HCT116 (cell line): ENCODE results near the gene CERS6. TPM values are rescaled to one million over a fixed set of nuclear protein-coding genes. Genes with fewer than 3 reads are reported as not detected.

Experiments used
- ATAC-seq: fragments of 200-7000 bp; cut with Tn5 transposase; 2 replicates; pipeline ENCODE4 v1.9.1; 2020; ENCODE audit warnings: mild to moderate bottlenecking, moderate library complexity
- BruUV-seq: library from RNA; stranded (reverse); fragments of 400-500 nt; replicated peaks from 2 replicates; lab custom pipeline; 2021; lab: Mats Ljungman, UMichigan
- CTCF ChIA-PET: fragments of 300-600 bp; sonication (Branson Sonifier 250); formaldehyde crosslinking; loops from one replicate; lab custom pipeline; 2021; ENCODE audit warnings: antibody characterized with exemption; lab: Charles Lee
- POLR2A ChIA-PET: fragments of 300-600, 350-600 bp; sonication (Branson Sonifier 250); formaldehyde crosslinking; loops from one replicate; lab custom pipeline; 2021; ENCODE audit warnings: antibody characterized with exemption; lab: Charles Lee
- RAD21 ChIA-PET, 2 experiments: fragments of 300-600 bp; sonication (Branson Sonifier 250); formaldehyde crosslinking; loops; one replicate each; lab custom pipeline; 2023; ENCODE audit warnings: low total read pairs in 2 of 2; ENCODE audit not compliant: uncharacterized antibody in 2 of 2, unreplicated experiment in 2 of 2, low non-redundant PET in 1 of 2; lab: Charles Lee
- DNase-seq: peaks from one replicate; pipeline ENCODE4 v3.0.0-alpha.2; 2010; ENCODE audit warnings: low read depth, low spot score
- H2AFZ ChIP-seq: fragments of 200-600 bp; shearing (Covaris generic), sonication (generic); 2 replicates; pipeline ENCODE4 v1.6.1; 2017; ENCODE audit warnings: low read depth, mixed run types, mixed read lengths, antibody characterized with exemption, low read length; ENCODE audit not compliant: poor library complexity, severe bottlenecking
- H3K27ac ChIP-seq: 2 replicates; pipeline ENCODE4 v1.5.1; 2012; ENCODE audit warnings: low read depth, low read length
- H3K27me3 ChIP-seq: fragments of 200-600 bp; sonication (generic); 2 replicates; pipeline ENCODE4 v1.6.1; 2016; ENCODE audit warnings: mixed run types, low read length, mixed read lengths; ENCODE audit not compliant: insufficient read depth
- H3K36me3 ChIP-seq, 2 experiments: fragments of 200-500 bp in 1 of 2; fragments of 200-600 bp in 1 of 2; sonication (Bioruptor generic) in 1 of 2; sonication (generic) in 1 of 2; 2 replicates each; pipeline versions ENCODE4 v1.5.1 to v1.6.1; 2014 to 2016; ENCODE audit warnings: low read length in 2 of 2, inconsistent platforms in 1 of 2, mixed read lengths in 1 of 2, mixed run types in 1 of 2; ENCODE audit not compliant: insufficient read depth in 2 of 2, control insufficient read depth in 1 of 2
- H3K4me1 ChIP-seq, 2 experiments: fragments of 200-600 bp in 1 of 2; sonication (generic) in 1 of 2; 2 replicates each; pipeline versions ENCODE4 v1.5.1 to v1.6.1; 2012 to 2017; ENCODE audit warnings: low read length in 2 of 2, inconsistent platforms in 1 of 2, mild to moderate bottlenecking in 1 of 2, mixed read lengths in 1 of 2, mixed run types in 1 of 2, moderate library complexity in 1 of 2; ENCODE audit not compliant: insufficient read depth in 2 of 2, control insufficient read depth in 1 of 2
- H3K4me2 ChIP-seq: fragments of 200-600 bp; sonication (generic); 2 replicates; pipeline ENCODE4 v1.6.1; 2017; ENCODE audit warnings: mixed run types, low read length, mixed read lengths
- H3K4me3 ChIP-seq, 2 experiments: fragments of 200-600 bp in 1 of 2; sonication (generic) in 1 of 2; replicated peaks in 1 of 2; 2 replicates each; pipeline ENCODE4 v1.5.1; 2011 to 2016; ENCODE audit warnings: low read length in 2 of 2, control low read depth in 1 of 2, low read depth in 1 of 2, mild to moderate bottlenecking in 1 of 2, mixed read lengths in 1 of 2, mixed run types in 1 of 2
- H3K79me2 ChIP-seq: fragments of 200-600 bp; sonication (generic); 2 replicates; pipeline ENCODE4 v1.6.1; 2017; ENCODE audit warnings: mild to moderate bottlenecking, mixed run types, low read length, moderate library complexity, mixed read lengths; ENCODE audit not compliant: insufficient read depth
- H3K9ac ChIP-seq: fragments of 200-600 bp; sonication (generic); 2 replicates; pipeline ENCODE4 v1.6.1; 2016; ENCODE audit warnings: low read length, mixed read lengths
- H3K9me2 ChIP-seq: fragments of 200-600 bp; sonication (generic), shearing (Covaris generic); 2 replicates; pipeline ENCODE4 v1.6.1; 2017; ENCODE audit warnings: mixed run types, mild to moderate bottlenecking, moderate library complexity; ENCODE audit not compliant: insufficient read depth
- H3K9me3 ChIP-seq, 2 experiments: fragments of 200-500 bp in 1 of 2; fragments of 200-600 bp in 1 of 2; sonication (Bioruptor generic) in 1 of 2; sonication (generic) in 1 of 2; 2 replicates each; pipeline ENCODE4 v1.6.1; 2014 to 2017; ENCODE audit warnings: low read length in 2 of 2, mixed read lengths in 2 of 2, inconsistent platforms in 1 of 2, low read depth in 1 of 2, mild to moderate bottlenecking in 1 of 2, mixed run types in 1 of 2, moderate library complexity in 1 of 2; ENCODE audit not compliant: control insufficient read depth in 1 of 2, insufficient read depth in 1 of 2
- H4K20me1 ChIP-seq: fragments of 200-600 bp; sonication (generic), shearing (Covaris generic); 2 replicates; pipeline ENCODE4 v1.6.1; 2017; ENCODE audit warnings: mixed run types, mild to moderate bottlenecking, moderate library complexity; ENCODE audit not compliant: insufficient read depth
- ATF3 ChIP-seq: IDR thresholded peaks from 2 replicates; pipeline ENCODE4 v1.6.1; 2012
- CBX3 ChIP-seq: IDR thresholded peaks from 2 replicates; pipeline ENCODE4 v1.6.1; 2012; ENCODE audit warnings: low read depth
- CEBPB ChIP-seq: IDR thresholded peaks from 2 replicates; pipeline ENCODE4 v1.6.1; 2012; ENCODE audit warnings: low read depth
- EGR1 ChIP-seq: IDR thresholded peaks from 2 replicates; pipeline ENCODE4 v1.6.1; 2012; ENCODE audit warnings: low read depth
- ELF1 ChIP-seq: IDR thresholded peaks from 2 replicates; pipeline ENCODE4 v1.6.1; 2012; ENCODE audit warnings: low read depth, borderline replicate concordance
- FOSL1 ChIP-seq: IDR thresholded peaks from 2 replicates; pipeline ENCODE4 v1.6.1; 2012; ENCODE audit warnings: low read depth
- JUND ChIP-seq: IDR thresholded peaks from 2 replicates; pipeline ENCODE4 v1.6.1; 2012
- MAX ChIP-seq: IDR thresholded peaks from 2 replicates; pipeline ENCODE4 v1.6.1; 2012
- RAD21 ChIP-seq: IDR thresholded peaks from 2 replicates; pipeline ENCODE4 v1.6.1; 2012; ENCODE audit warnings: low read depth, mild to moderate bottlenecking
- SIN3A ChIP-seq: IDR thresholded peaks from 2 replicates; pipeline ENCODE4 v1.6.1; 2012; ENCODE audit warnings: low read depth
- SRF ChIP-seq: IDR thresholded peaks from 2 replicates; pipeline ENCODE4 v1.6.1; 2012; ENCODE audit warnings: low read depth
- TCF7L2 ChIP-seq: IDR thresholded peaks from 2 replicates; pipeline ENCODE4 v1.7.0; 2011; ENCODE audit warnings: borderline replicate concordance, inconsistent platforms; ENCODE audit not compliant: insufficient read depth, insufficient read length; ENCODE audit errors: extremely low read depth
- YY1 ChIP-seq: IDR thresholded peaks from 2 replicates; pipeline ENCODE4 v1.6.1; 2011; ENCODE audit warnings: low read length, low read depth, moderate library complexity, mild to moderate bottlenecking; ENCODE audit not compliant: insufficient replicate concordance; ENCODE audit errors: extremely low read depth
- ZBTB33 ChIP-seq: IDR thresholded peaks from 2 replicates; pipeline ENCODE4 v1.6.1; 2011; ENCODE audit warnings: mild to moderate bottlenecking, low read length, moderate library complexity; ENCODE audit not compliant: insufficient replicate concordance; ENCODE audit errors: extremely low read depth
- intact Hi-C: fragments of 100-400 bp; cut with micrococcal nuclease; formaldehyde crosslinking; loops from 2 replicates; pipeline ENCODE4 v1.10.0; 2022
- total RNA-seq: library from RNA; stranded (reverse); gene quantifications from one replicate; pipeline ENCODE4 v1.2.1, GENCODE V29; 2021; ENCODE audit not compliant: unreplicated experiment
- TF ChIP-seq, protein P1 (sequence below): IDR thresholded peaks from 2 replicates; pipeline ENCODE4 v1.6.1; 2012; ENCODE audit warnings: low read depth

CERS6 gene
- total RNA-seq, 1 experiment from 2014 or later = 37.0 TPM

DNA sequence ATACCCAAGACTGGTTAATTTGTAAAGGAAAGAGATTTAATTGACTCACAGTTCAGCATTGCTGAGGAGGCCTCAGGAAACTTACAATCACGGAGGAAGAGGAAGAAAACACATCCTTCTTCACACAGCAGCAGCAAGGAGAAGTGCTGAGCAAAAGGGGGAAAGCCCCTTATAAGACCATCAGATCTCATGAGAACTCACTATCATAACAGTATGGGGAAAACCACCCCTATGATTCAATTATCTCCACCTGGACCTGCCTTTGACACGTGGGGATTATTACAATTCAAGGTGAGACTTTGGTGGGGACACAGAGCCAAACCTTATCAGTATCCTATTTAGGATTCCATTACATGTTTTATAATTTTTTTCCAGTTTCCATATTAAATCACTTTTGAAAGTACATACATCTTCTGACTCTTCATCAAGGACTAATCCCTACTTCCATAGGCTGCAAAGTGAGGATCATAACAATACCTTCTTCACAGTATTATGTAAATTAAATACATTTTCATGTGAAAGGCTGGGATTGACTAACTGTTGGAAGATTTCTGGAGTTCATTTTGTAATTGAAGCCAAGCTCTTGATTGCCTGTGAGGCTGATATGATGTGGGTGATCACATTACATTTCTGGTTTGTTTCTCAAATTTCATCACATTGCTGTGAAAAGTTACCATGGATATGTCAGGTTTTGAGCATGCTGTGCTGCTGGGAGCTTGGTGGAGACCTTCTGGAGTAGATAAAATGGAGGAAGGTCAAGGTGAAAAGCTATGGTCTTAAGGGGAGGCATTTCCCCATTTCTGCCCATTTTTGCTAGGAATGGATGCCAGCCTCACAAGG is 31.7 kb upstream of the CERS6 start:
- H4K20me1 ChIP-seq = no peaks in the 10 kb centered on the region
- ChIA-PET POLR2A (no interaction called here), RAD21 (no interaction called here)
- H2AFZ ChIP-seq = no peak overlapping the region
- H3K4me1 ChIP-seq = no peaks in the 10 kb centered on the region
- H3K79me2 ChIP-seq = no peaks in the 10 kb centered on the region
- DNase-seq = no peak
- H3K27ac ChIP-seq = no peak overlapping the region
- no peak for TF ChIP-seq CBX3
- TF ChIP-seq ZBTB33 = no peak
- TF ChIP-seq TCF7L2 = no peak
- no peak for TF ChIP-seq MAX
- TF ChIP-seq SRF = no peak
- TF ChIP-seq YY1 = no peak
- TF ChIP-seq JUND = no peak
- no peak for TF ChIP-seq FOSL1
- TF ChIP-seq SIN3A = no peak
- TF ChIP-seq, protein P1, sequence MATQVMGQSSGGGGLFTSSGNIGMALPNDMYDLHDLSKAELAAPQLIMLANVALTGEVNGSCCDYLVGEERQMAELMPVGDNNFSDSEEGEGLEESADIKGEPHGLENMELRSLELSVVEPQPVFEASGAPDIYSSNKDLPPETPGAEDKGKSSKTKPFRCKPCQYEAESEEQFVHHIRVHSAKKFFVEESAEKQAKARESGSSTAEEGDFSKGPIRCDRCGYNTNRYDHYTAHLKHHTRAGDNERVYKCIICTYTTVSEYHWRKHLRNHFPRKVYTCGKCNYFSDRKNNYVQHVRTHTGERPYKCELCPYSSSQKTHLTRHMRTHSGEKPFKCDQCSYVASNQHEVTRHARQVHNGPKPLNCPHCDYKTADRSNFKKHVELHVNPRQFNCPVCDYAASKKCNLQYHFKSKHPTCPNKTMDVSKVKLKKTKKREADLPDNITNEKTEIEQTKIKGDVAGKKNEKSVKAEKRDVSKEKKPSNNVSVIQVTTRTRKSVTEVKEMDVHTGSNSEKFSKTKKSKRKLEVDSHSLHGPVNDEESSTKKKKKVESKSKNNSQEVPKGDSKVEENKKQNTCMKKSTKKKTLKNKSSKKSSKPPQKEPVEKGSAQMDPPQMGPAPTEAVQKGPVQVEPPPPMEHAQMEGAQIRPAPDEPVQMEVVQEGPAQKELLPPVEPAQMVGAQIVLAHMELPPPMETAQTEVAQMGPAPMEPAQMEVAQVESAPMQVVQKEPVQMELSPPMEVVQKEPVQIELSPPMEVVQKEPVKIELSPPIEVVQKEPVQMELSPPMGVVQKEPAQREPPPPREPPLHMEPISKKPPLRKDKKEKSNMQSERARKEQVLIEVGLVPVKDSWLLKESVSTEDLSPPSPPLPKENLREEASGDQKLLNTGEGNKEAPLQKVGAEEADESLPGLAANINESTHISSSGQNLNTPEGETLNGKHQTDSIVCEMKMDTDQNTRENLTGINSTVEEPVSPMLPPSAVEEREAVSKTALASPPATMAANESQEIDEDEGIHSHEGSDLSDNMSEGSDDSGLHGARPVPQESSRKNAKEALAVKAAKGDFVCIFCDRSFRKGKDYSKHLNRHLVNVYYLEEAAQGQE = no peak
- no peak for TF ChIP-seq CEBPB
- no peak for TF ChIP-seq EGR1
- no peak for TF ChIP-seq ELF1
- no peak for TF ChIP-seq RAD21
- TF ChIP-seq ATF3 = no peak
- TF ChIP-seq, all 23 proteins: peak for 0
- no peak overlapping the region for H3K4me3 ChIP-seq
- H3K36me3 ChIP-seq = no peaks in the 10 kb centered on the region
- no peaks in the 10 kb centered on the region for H3K9me3 ChIP-seq
- no peak for ATAC-seq
- CTCF ChIA-PET = no interaction called here
- intact Hi-C loops = no loop called here
- no peaks in the 10 kb centered on the region for H3K27me3 ChIP-seq
- H3K4me2 ChIP-seq = no peak overlapping the region
- no TSS peak for BruUV-seq
- H3K9ac ChIP-seq = no peak overlapping the region
- no peaks in the 10 kb centered on the region for H3K9me2 ChIP-seq
